HCT116 (cell line): ENCODE results near the gene NECAB3.

ENCODE experiments used
- EZH2 ChIP-seq: fragments of 200-600 bp; sonication (generic); IDR thresholded peaks from 2 replicates; pipeline ENCODE4 v1.6.1; 2017; ENCODE audit warnings: antibody characterized with exemption, mixed run types
- POLR2AphosphoS5 ChIP-seq: IDR thresholded peaks from 2 replicates; pipeline ENCODE4 v1.6.1; 2011; ENCODE audit warnings: mild to moderate bottlenecking, low read depth, low read length, moderate library complexity
- SRF ChIP-seq: IDR thresholded peaks from 2 replicates; pipeline ENCODE4 v1.6.1; 2012; ENCODE audit warnings: low read depth
- YY1 ChIP-seq: IDR thresholded peaks from 2 replicates; pipeline ENCODE4 v1.6.1; 2011; ENCODE audit warnings: low read length, low read depth, moderate library complexity, mild to moderate bottlenecking; ENCODE audit not compliant: insufficient replicate concordance; ENCODE audit errors: extremely low read depth
- TF ChIP-seq, protein P1 (sequence below): IDR thresholded peaks from 2 replicates; pipeline ENCODE4 v1.6.1; 2012; ENCODE audit warnings: low read depth
- TF ChIP-seq, protein P2 (sequence below), 3 experiments: fragments of 200-600 bp in 1 of 3; sonication (generic) in 1 of 3; IDR thresholded peaks in 2 of 3; conservative IDR thresholded peaks in 1 of 3; 2 replicates each; pipeline ENCODE4 v1.5.1; 2012 to 2017; ENCODE audit warnings: low read depth in 2 of 3, low read length in 2 of 3, antibody characterized with exemption in 1 of 3, borderline replicate concordance in 1 of 3, control low read depth in 1 of 3, mild to moderate bottlenecking in 1 of 3, mixed read lengths in 1 of 3, mixed run types in 1 of 3, moderate library complexity in 1 of 3; ENCODE audit not compliant: insufficient read depth in 1 of 3

DNA sequence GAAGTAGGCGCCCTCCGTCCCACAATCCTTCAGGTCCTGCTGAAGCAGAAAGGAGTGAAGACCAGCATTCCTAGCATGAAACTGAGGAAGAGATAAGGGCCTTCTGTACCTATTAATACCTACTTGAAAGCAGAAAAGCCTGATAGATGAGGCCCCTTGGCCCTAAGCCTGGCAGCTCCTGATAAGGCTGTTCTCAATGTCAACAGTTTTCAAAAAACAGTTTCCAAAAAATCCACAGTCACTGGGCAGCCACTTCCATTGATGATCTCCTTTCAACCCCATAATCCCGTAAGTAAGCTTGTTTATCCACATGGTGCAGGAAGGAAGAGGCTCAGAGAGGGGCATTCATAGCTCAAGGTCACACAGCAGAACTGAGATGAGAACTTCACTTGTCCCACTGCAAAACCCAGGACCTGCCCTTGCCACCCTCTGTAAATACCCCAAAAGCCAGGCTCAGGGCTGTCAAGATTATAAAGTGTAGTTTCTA, 14.8 kb upstream of the NECAB3 start:
- TF ChIP-seq, protein P1, sequence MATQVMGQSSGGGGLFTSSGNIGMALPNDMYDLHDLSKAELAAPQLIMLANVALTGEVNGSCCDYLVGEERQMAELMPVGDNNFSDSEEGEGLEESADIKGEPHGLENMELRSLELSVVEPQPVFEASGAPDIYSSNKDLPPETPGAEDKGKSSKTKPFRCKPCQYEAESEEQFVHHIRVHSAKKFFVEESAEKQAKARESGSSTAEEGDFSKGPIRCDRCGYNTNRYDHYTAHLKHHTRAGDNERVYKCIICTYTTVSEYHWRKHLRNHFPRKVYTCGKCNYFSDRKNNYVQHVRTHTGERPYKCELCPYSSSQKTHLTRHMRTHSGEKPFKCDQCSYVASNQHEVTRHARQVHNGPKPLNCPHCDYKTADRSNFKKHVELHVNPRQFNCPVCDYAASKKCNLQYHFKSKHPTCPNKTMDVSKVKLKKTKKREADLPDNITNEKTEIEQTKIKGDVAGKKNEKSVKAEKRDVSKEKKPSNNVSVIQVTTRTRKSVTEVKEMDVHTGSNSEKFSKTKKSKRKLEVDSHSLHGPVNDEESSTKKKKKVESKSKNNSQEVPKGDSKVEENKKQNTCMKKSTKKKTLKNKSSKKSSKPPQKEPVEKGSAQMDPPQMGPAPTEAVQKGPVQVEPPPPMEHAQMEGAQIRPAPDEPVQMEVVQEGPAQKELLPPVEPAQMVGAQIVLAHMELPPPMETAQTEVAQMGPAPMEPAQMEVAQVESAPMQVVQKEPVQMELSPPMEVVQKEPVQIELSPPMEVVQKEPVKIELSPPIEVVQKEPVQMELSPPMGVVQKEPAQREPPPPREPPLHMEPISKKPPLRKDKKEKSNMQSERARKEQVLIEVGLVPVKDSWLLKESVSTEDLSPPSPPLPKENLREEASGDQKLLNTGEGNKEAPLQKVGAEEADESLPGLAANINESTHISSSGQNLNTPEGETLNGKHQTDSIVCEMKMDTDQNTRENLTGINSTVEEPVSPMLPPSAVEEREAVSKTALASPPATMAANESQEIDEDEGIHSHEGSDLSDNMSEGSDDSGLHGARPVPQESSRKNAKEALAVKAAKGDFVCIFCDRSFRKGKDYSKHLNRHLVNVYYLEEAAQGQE = no peak
- TF ChIP-seq SRF (no peak), EZH2 (no peak), POLR2AphosphoS5 (no peak), YY1 (no peak)
- TF ChIP-seq, protein P2, sequence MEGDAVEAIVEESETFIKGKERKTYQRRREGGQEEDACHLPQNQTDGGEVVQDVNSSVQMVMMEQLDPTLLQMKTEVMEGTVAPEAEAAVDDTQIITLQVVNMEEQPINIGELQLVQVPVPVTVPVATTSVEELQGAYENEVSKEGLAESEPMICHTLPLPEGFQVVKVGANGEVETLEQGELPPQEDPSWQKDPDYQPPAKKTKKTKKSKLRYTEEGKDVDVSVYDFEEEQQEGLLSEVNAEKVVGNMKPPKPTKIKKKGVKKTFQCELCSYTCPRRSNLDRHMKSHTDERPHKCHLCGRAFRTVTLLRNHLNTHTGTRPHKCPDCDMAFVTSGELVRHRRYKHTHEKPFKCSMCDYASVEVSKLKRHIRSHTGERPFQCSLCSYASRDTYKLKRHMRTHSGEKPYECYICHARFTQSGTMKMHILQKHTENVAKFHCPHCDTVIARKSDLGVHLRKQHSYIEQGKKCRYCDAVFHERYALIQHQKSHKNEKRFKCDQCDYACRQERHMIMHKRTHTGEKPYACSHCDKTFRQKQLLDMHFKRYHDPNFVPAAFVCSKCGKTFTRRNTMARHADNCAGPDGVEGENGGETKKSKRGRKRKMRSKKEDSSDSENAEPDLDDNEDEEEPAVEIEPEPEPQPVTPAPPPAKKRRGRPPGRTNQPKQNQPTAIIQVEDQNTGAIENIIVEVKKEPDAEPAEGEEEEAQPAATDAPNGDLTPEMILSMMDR (IDR thresholded peaks at IDR 0.05 in 2 of 3, conservative IDR thresholded peaks at IDR 0.05 in 1 of 3; ENCODE audit: borderline replicate concordance in 1 of 3, insufficient read depth in 1 of 3, low read depth in 2 of 3, low read length in 2 of 3) = no peak
